Thyroid gland (tissue), 4 donors: ENCODE data around the gene RIMBP2. TPM values are rescaled to one million over a fixed set of nuclear protein-coding genes. Genes with fewer than 3 reads are reported as not detected.

Source experiments
- DNase-seq, 2 donors: peaks; one replicate each; pipeline ENCODE4 v3.0.0-alpha.2; 2019
- H3K27ac ChIP-seq, 3 donors: fragments of 200-600 bp; sonication (generic); 1 replicate in 2 of 3; 2 replicates in 1 of 3; pipeline ENCODE4 v1.5.1; 2016 to 2019; ENCODE audit warnings: mild to moderate bottlenecking in 1 of 3, moderate library complexity in 1 of 3
- H3K27me3 ChIP-seq: fragments of 200-600 bp; sonication (generic); one replicate; pipeline ENCODE4 v1.5.1; 2019
- H3K36me3 ChIP-seq, 2 donors: fragments of 200-600 bp; sonication (generic); one replicate each; pipeline ENCODE4 v1.5.1; 2016 to 2019
- H3K4me1 ChIP-seq, 2 donors: fragments of 200-600 bp; sonication (generic); one replicate each; pipeline ENCODE4 v1.5.1; 2017 to 2019
- H3K4me3 ChIP-seq, 3 donors: fragments of 200-600 bp; sonication (generic); replicated peaks in 1 of 3; 1 replicate in 2 of 3; 2 replicates in 1 of 3; pipeline ENCODE4 v1.5.1; 2016; ENCODE audit warnings: mild to moderate bottlenecking in 1 of 3
- H3K9me3 ChIP-seq: fragments of 200-600 bp; sonication (generic); one replicate; pipeline ENCODE4 v1.5.1; 2017
- CTCF ChIP-seq, 6 experiments: fragments of 200-600 bp in 3 of 6; fragments of 450-650 bp in 3 of 6; sonication (generic) in 3 of 6; IDR thresholded peaks; one replicate each; pipeline ENCODE4 v1.5.1; 2016 to 2019; ENCODE audit warnings: antibody characterized with exemption in 6 of 6, mild to moderate bottlenecking in 2 of 6, inconsistent platforms in 1 of 6, moderate library complexity in 1 of 6
- POLR2A ChIP-seq, 2 donors: fragments of 450-650 bp; IDR thresholded peaks; one replicate each; pipeline ENCODE4 v1.6.1; 2017; ENCODE audit warnings: antibody characterized with exemption in 2 of 2, mild to moderate bottlenecking in 2 of 2, moderate library complexity in 1 of 2
- WGBS, 2 donors: methylation state at CpG; one replicate each; pipeline ENCODE4 v1.1.5; 2017; 5-methylcytosine and 5-hydroxymethylcytosine counted together
- intact Hi-C: fragments of 100-400 bp; cut with DNase I; formaldehyde crosslinking; loops from one replicate; pipeline ENCODE4 v1.15.1; 2023
- total RNA-seq, 4 donors: library from RNA; depleted of rRNA; stranded (reverse); fragments of >200 nt; gene quantifications; one replicate each; pipeline ENCODE4 v1.2.3, GENCODE V29; 2016

RIMBP2 gene
- total RNA-seq, 4 donors from 2014 or later, result 0.11 to 2.2 (median 0.63) TPM

- no peak for DNase-seq
- H3K27ac ChIP-seq, result no peak overlapping the region
- TF ChIP-seq CTCF (IDR thresholded peaks at IDR 0.05) (no peak), POLR2A (IDR thresholded peaks at IDR 0.05) (no peak)
- intact Hi-C loops, result no loop called here
- no peaks in the 10 kb centered on the region for H3K4me1 ChIP-seq
- no peaks in the 10 kb centered on the region for H3K9me3 ChIP-seq
- H3K36me3 ChIP-seq, result no peaks in the 10 kb centered on the region
- WGBS, 2 donors, result 75 to 76% methylated on average over 18 of the region's 18 CpGs
- no peaks in the 10 kb centered on the region for H3K27me3 ChIP-seq
- no peak overlapping the region for H3K4me3 ChIP-seq
These were observed 211.8 kb downstream of the RIMBP2 start for GRCh38 chr12:130504110-130504839.

GRCh38 chr12:130501821-130502220 is 214.3 kb downstream of the RIMBP2 start:
- DNase-seq, result no peak
- Histone ChIP-seq H3K27ac (no peak overlapping the region), H3K4me3 (no peak overlapping the region), H3K9me3 (no peaks in the 10 kb centered on the region), H3K27me3 (no peaks in the 10 kb centered on the region), H3K36me3 (no peaks in the 10 kb centered on the region), H3K4me1 (peaks cover 14 to 21% of the 10 kb centered on the region in 2 donors)
- no peak for TF ChIP-seq POLR2A (IDR thresholded peaks at IDR 0.05)
- 90% methylated on average over 7 to 8 of the region's 8 CpGs for WGBS, 2 donors
- intact Hi-C loops, result no loop called here

- 74 to 88% methylated on average over 16 of the region's 16 CpGs for WGBS, 2 donors
- Histone ChIP-seq H3K4me3 (no peak overlapping the region), H3K27ac (no peak overlapping the region), H3K27me3 (no peaks in the 10 kb centered on the region), H3K4me1 (peaks cover 14 to 26% of the 10 kb centered on the region in 2 donors), H3K36me3 (no peaks in the 10 kb centered on the region), H3K9me3 (no peaks in the 10 kb centered on the region)
- intact Hi-C loops, result no loop called here
- no peak for DNase-seq
- no peak for TF ChIP-seq POLR2A (IDR thresholded peaks at IDR 0.05)
- TF ChIP-seq CTCF (IDR thresholded peaks at IDR 0.05), result no peak
These were observed 215.2 kb downstream of the RIMBP2 start for GRCh38 chr12:130500835-130501330.

- no peaks in the 10 kb centered on the region for H3K27me3 ChIP-seq
- peaks cover 14 to 26% of the 10 kb centered on the region in 2 donors for H3K4me1 ChIP-seq
- no peaks in the 10 kb centered on the region for H3K36me3 ChIP-seq
- H3K27ac ChIP-seq, result no peak overlapping the region
- TF ChIP-seq CTCF (IDR thresholded peaks at IDR 0.05), result no peak
- WGBS, 2 donors, result 75 to 94% methylated on average over 4 of the region's 4 CpGs
- H3K9me3 ChIP-seq, result no peaks in the 10 kb centered on the region
- intact Hi-C loops, result no loop called here
- no peak overlapping the region for H3K4me3 ChIP-seq
- no peak for DNase-seq
These were observed 216.6 kb downstream of the RIMBP2 start for GRCh38 chr12:130499474-130499873.

GRCh38 chr12:130498589-130499385 is 217.3 kb downstream of the RIMBP2 start:
- TF ChIP-seq CTCF (IDR thresholded peaks at IDR 0.05) (peak in 3 of 6 experiments; percentile 6 to 21 (median 17)), POLR2A (IDR thresholded peaks at IDR 0.05) (no peak)
- Histone ChIP-seq H3K4me1 (peaks cover 14 to 26% of the 10 kb centered on the region in 2 donors), H3K9me3 (no peaks in the 10 kb centered on the region), H3K27me3 (no peaks in the 10 kb centered on the region), H3K36me3 (no peaks in the 10 kb centered on the region), H3K27ac (peak overlapping the region in 1 of 3 donors; percentile 54), H3K4me3 (no peak overlapping the region)
- peak; percentile 97 for DNase-seq
- 62 to 63% methylated on average over 7 of the region's 7 CpGs for WGBS, 2 donors
- intact Hi-C loops, result no loop called here
